Measurements from ENCODE around the gene METRN.

Gene METRN

DNA sequence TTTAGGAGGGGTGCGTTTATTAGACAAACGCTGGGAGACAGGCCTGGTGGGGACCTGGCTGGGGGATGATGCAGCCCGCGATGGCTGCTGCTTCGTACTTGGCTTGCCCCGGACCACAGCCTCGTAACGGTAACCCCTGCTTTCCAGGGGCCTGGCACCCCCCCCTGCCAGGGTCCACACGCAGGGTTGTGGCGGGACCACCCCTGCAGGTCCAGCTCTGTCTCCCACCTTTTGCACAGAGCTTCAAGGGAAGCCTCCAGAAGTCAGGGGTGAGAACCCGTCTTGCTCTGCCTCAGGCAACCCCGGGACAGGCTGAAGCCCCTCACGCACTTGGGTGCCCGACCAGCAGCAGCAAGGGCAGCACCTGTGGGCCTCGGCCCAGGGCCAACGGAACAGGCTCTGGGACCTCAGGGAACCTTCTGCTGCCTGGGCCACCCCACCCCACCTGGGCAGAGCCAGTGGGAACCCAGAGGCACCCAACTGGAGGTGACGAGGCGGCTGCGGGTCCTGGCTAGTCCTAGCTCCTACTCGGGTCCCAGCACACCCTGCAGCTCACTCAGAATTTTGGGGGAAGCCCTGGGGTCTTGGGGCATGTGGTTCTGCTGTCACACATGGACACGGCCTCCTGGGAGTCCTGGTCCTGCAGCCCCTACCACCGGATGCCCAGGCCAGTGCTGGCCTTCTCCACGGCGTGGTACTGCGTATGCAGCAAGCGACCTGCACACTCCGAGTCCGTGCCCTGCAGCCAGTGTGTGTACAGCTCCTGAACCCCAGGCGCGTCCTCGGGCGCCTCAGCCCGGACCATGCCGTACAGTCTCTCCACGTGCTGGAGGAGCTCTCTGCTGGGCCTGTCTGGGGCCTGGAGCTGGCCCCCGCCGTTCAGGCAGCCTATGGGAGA lies 15.1 kb downstream of the METRN start:
- no peak for TF ChIP-seq TAF1 (IDR thresholded peaks at IDR 0.05; ENCODE audit: borderline replicate concordance, low read depth, low read length)
- TF ChIP-seq POLR2AphosphoS5 (IDR thresholded peaks at IDR 0.05; ENCODE audit: low read depth, low read length) = peak; percentile 42; the same call in 1 of the 2 replicates
- DNase-seq (ENCODE audit: insufficient read length) = no peak
- no peak for FAIRE-seq

DNA sequence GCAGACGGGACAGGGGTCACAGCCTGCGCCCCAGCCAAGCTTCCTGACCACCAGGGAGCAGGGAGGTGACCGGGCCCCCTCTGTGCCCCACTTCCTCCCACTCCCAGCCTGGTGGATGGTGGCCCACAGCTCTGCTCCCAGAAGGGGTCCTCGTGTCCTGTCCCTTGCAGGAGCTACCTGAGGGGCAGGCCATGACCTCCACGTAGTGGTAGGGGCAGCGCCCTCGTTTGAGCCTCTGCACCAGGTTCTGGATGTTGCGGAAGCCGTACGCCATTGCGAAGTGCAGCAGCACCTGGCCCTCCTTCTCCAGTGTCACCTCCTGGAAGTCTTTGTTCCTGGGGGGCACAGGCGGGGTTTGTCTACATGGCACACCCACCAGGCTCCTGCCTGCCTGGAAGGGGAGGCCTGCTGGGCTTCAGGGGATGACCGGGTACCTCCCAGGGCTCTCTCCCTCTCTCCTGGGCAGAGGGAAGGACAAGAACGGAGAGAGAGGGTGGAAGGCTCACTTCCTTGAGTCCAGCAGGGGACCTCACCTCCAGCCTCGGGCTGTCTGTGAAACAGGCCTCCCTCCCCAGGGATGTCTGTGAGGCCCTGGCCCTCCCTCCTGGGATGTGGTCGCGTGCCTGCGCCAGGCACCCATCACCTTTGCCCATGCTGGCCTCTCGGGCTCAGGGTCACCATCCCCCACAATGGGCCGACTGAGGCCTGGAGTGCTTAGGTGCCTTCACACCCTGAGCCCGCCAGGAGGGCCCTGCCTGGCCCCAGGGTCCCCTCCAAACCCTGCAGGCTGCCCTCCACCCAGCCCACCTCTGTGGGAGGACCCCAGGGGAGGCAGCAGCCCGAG lies 16.0 kb downstream of the METRN start:
- TF ChIP-seq POLR2A (IDR thresholded peaks at IDR 0.05; ENCODE audit: low read depth, low read length) = no peak
- TF ChIP-seq TAF1 (IDR thresholded peaks at IDR 0.05; ENCODE audit: borderline replicate concordance, low read depth, low read length) = no peak
- TF ChIP-seq POLR2AphosphoS5 (IDR thresholded peaks at IDR 0.05; ENCODE audit: low read depth, low read length) = no peak
- FAIRE-seq (no peak), DNase-seq (ENCODE audit: insufficient read length) (no peak)

DNA sequence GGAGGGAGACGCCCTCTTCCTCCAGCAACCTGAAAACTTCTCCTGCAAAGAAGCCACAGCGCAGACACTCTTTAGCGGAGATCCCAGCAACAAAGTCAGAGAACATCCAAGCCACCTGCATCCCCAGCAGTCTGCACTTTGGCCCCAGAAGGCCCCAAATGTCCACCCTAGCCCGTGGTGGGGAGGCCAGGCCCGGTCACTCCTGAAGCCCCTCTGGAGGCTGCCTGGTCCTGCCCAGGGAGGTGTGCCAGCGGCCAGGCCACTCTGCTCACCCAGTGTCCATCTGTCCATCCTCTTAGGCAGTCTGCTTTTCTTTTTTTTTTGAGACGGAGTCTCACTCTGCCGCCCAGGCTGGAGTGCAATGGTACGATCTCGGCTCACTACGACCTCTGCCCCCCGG lies 17.4 kb downstream of the METRN start:
- DNase-seq (ENCODE audit: insufficient read length) (no peak), FAIRE-seq (no peak)
- TF ChIP-seq POLR2A (IDR thresholded peaks at IDR 0.05; ENCODE audit: low read depth, low read length) (no peak), POLR2AphosphoS5 (IDR thresholded peaks at IDR 0.05; ENCODE audit: low read depth, low read length) (no peak), TAF1 (IDR thresholded peaks at IDR 0.05; ENCODE audit: borderline replicate concordance, low read depth, low read length) (no peak)

DNA sequence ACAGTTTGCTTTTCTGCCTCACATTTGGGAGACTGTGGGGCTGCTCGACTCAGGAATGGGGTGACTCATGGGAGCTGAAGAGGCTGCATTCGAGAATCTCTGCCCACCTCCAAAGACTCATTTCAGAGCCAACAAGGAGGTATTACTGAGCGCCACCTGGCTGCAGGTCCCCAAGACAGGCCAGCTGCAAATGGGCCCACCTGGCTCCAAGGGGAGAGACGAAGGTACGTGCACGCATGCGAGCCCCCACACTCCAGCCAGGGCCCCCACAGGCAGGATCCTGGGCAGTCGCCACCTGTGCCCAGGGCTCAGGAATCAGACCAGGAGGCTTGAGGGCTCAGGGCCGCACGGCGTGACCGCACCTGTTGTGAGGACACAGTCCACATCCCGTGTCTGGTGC lies 18.0 kb downstream of the METRN start:
- no peak for FAIRE-seq
- TF ChIP-seq TAF1 (IDR thresholded peaks at IDR 0.05; ENCODE audit: borderline replicate concordance, low read depth, low read length) (no peak), POLR2AphosphoS5 (IDR thresholded peaks at IDR 0.05; ENCODE audit: low read depth, low read length) (no peak), POLR2A (IDR thresholded peaks at IDR 0.05; ENCODE audit: low read depth, low read length) (no peak)
- no peak for DNase-seq (ENCODE audit: insufficient read length)

DNA sequence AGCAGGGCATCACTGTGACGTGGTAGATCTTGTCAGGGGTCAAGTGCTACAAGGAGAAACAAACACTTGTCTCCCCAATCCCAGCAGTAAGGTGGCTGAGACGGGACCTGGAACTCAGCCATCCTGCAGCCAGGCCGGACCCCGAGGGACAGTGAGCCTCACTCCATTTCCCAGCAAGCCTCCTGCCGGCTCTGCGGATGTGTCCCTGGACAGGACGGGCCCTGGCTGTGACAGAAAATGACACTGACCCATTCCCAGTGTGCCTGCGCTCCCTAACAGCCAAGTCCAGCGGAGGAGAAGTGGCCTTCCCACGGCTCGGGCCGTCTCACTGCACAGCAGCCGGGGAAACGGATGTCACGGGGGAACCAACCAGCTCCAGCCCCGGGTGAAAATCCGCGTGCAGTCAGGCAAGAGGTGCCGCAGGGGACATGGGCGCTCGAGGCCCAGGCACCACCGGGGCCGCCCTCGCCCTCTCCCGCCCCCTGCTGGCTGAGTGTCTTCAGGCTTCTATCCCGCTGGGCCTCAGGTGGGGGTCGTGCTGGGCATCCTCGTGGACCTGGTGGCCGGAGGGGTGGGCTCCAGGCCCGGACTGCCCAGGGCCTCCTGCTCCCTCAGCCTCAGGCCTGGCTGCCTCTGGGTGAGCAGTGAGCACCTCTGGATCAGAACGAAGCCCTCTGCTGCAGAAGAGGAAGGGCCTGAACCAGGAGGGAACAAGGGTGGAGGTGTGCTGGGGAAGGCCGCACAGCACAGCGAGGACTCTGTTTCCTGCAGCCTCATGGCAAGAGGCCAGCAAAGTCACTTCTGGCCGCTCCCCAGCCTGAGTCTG lies 18.7 kb downstream of the METRN start:
- DNase-seq (ENCODE audit: insufficient read length) = no peak
- no peak for TF ChIP-seq POLR2A (IDR thresholded peaks at IDR 0.05; ENCODE audit: low read depth, low read length)
- TF ChIP-seq TAF1 (IDR thresholded peaks at IDR 0.05; ENCODE audit: borderline replicate concordance, low read depth, low read length) = no peak
- TF ChIP-seq POLR2AphosphoS5 (IDR thresholded peaks at IDR 0.05; ENCODE audit: low read depth, low read length) = no peak
- FAIRE-seq = no peak

DNA sequence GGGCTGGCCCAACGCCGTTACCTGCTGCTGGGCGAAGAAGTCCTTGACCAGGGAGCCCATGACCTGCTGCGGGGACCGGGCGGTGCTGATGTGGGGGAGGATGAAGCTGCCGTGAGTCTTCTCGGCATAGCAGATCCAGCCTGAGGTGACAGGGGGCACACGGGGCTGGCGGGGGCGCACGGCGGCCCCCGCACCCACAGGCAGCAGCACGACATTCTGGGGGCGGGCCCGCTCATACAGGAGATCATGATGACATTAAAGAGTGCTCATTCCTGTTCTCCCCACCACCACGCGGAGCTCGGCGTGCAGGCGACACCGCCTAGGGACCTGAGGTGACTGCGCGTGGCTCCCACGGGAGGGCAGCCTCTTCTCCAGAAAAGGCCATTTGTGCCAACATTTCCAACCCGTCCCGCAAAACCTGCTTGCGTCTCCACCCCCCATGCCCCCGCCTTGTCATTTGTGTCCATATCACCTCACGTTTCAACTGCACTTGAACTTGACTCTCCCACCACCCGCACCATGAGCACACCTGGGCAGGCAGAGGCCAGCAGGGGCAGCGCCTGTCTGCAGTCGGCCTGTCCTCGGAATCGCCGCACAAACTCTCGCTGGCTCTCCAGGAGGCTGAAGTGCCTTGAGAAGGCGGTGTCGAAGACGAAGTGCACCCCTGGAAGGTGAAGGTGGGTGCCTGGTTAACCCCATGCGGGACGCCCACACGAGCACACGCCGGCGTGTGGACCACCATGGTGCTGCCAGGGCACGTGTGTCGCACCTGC lies 19.5 kb downstream of the METRN start:
- DNase-seq (ENCODE audit: insufficient read length) (no peak), FAIRE-seq (no peak)
- TF ChIP-seq POLR2AphosphoS5 (IDR thresholded peaks at IDR 0.05; ENCODE audit: low read depth, low read length) (no peak), TAF1 (IDR thresholded peaks at IDR 0.05; ENCODE audit: borderline replicate concordance, low read depth, low read length) (no peak), POLR2A (IDR thresholded peaks at IDR 0.05; ENCODE audit: low read depth, low read length) (no peak)

DNA sequence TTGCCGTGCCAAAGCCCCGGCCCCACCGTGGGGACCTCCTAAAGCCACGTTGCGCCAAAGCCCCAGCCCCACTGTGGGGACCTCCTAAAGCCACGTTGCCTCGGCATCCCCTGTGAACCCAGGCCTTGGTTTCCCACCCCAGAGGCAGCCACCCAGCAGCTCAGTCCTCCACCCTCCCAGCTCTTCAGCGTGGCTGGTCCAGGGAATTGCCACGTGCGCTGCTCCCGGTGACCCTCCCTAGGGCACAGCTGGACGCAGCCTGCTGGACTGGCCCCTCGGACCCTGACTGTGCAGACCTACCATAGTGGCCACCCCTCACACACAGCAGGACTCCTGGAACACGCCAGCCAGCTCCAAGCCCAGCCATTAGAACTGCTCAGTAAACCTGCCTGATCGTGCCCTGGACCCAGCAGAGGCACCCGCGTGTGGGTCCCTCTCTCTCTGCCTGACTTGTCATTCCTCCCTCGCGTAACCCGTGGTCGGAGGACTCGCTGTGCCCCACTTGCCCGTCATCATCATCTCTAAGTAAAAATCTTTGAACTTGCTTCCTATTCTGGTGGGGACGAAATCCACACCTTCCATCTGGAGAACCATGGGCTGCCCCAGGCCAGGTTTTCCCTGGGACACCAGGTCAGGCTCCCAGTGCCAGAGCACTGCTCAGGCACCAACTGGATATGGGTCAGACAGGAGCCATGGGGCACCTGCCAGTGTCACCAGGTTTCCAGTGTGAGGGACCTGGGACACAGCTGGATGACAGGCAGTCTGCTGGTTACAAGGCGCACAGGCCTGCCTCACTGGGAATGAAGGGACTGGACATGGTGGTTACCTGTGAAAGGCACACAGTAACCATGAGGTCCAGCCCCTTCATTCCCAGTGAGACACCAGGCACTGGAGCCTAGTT lies 20.3 kb downstream of the METRN start:
- DNase-seq (ENCODE audit: insufficient read length) (no peak), FAIRE-seq (no peak)
- no peak for TF ChIP-seq POLR2A (IDR thresholded peaks at IDR 0.05; ENCODE audit: low read depth, low read length)
- TF ChIP-seq POLR2AphosphoS5 (IDR thresholded peaks at IDR 0.05; ENCODE audit: low read depth, low read length) = no peak
- no peak for TF ChIP-seq TAF1 (IDR thresholded peaks at IDR 0.05; ENCODE audit: borderline replicate concordance, low read depth, low read length)

DNA sequence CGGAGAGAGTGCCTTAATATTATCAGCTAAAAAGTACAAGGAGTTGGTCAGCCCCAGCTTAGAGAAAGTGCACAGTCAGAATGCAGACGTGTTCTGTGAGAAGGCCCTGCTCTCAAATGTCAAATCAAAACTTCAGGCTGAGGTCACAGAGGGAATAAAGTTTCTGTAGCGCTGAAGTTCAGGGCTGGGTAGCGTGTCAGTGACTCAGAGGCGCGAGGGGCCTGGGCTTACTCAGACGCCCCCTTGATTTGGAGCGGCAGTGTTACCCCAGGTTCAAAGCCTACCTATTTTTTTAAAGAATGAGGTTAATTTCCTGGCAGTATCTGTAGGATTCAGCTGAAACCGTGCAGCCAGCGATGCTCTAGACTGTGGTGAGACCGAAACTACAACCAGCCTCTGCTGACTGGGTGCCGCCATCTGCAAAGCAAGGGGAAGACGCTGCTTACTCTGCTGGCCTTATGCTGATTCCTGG lies 21.1 kb downstream of the METRN start:
- no peak for TF ChIP-seq POLR2A (IDR thresholded peaks at IDR 0.05; ENCODE audit: low read depth, low read length)
- no peak for TF ChIP-seq TAF1 (IDR thresholded peaks at IDR 0.05; ENCODE audit: borderline replicate concordance, low read depth, low read length)
- FAIRE-seq = no peak
- DNase-seq (ENCODE audit: insufficient read length) = no peak

DNA sequence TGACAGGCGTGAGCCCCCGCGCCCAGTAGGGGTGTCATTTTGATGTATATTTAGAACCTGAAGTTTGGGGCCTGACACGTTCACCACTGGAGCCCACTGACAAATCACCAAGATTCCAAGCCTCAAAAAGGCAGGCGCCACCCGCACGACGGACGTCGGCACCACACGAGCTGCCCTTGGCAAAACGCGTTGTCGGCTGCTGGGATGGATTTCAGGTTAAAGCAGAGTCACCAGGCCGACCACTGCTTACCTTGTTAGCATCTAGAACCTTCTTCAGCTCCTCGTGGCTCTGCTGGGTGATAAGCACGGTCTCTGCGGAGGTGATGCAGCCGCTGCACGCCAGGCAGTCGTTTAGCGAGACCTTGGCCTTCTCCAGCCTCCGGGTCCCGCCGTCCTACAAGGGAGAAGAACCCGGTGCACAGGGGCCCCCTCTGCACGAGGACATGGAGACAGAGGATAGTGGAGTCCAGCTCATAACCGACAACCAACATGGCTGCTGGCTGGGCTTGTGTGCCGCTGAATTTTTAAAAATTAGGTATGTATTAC lies 22.1 kb downstream of the METRN start:
- no peak for TF ChIP-seq POLR2A (IDR thresholded peaks at IDR 0.05; ENCODE audit: low read depth, low read length)
- no peak for TF ChIP-seq POLR2AphosphoS5 (IDR thresholded peaks at IDR 0.05; ENCODE audit: low read depth, low read length)
- no peak for TF ChIP-seq TAF1 (IDR thresholded peaks at IDR 0.05; ENCODE audit: borderline replicate concordance, low read depth, low read length)
- DNase-seq (ENCODE audit: insufficient read length) = no peak

More for the DNA sequence above, 22.1 kb downstream of the METRN start:
- no peak for FAIRE-seq

Measured in GM12892 (cell line).